ENCODE data around the gene ACAA1. TPM values are rescaled to one million over a fixed set of nuclear protein-coding genes. Genes with fewer than 3 reads are reported as not detected.

ACAA1 gene
- total and polyA plus RNA-seq, 9 of the 15 experiments (the other 6 are each of a cell fraction or from before 2014, with no cell fraction given): 4.0 to 88.9 (median 57.2) TPM

GRCh38 chr3:38128303-38128655 is 8.6 kb downstream of the ACAA1 start:
- Histone ChIP-seq H3K27me3 (ENCODE audit: control insufficient read depth in 2 of 2, insufficient read depth in 2 of 2, low read length in 2 of 2) (no peaks in the 10 kb centered on the region), H2AFZ (ENCODE audit: low read depth, low read length) (no peak overlapping the region), H3K9ac (ENCODE audit: insufficient read depth in 1 of 2, low read depth in 2 of 2, low read length in 2 of 2) (no peak overlapping the region), H3K27ac (ENCODE audit: extremely low read depth, low read depth, low read length) (no peak overlapping the region), H3K4me3 (no peak overlapping the region), H3K36me3 (ENCODE audit: control insufficient read depth, insufficient read depth, low read length) (peaks cover 96% of the 10 kb centered on the region), H3K4me2 (ENCODE audit: insufficient read depth, low read length) (no peak overlapping the region), H4K20me1 (replicated peaks; ENCODE audit: control insufficient read depth, insufficient read depth, low read length) (peaks cover 4% of the 10 kb centered on the region; the same call in 1 of the 2 replicates), H3K4me1 (replicated peaks in 1 of 2; ENCODE audit: control insufficient read depth in 2 of 2, insufficient read depth in 2 of 2, low read length in 2 of 2) (no peaks in the 10 kb centered on the region), H3K9me1 (ENCODE audit: control insufficient read depth, insufficient read depth, low read length) (no peaks in the 10 kb centered on the region), H3K9me3 (replicated peaks; ENCODE audit: control insufficient read depth, insufficient read depth, low read depth, low read length) (no peaks in the 10 kb centered on the region), H3K79me2 (ENCODE audit: control insufficient read depth, insufficient read depth, low read length) (no peaks in the 10 kb centered on the region)
- FAIRE-seq: no peak
- ATAC-seq: no peak
- intact Hi-C loops (cut with micrococcal nuclease) (no loop called here), in situ Hi-C loops (cut with MboI) (no loop called here)
- WGBS (ENCODE audit: insufficient coverage, low coverage, missing lambda C conversion rate): 100% methylated on average over 1 of the region's 1 CpG
- DNase-seq (ENCODE audit: extremely low read depth in 1 of 4, low spot score in 3 of 4): no peak
- ChIA-PET CTCF (ENCODE audit: low intra/inter-chr PET ratio) (no interaction called here), POLR2A (interaction anchor here (0.9 to 1.8 kb wide), 5 partner anchors 9 to 218 kb away, joined by 3 to 5 read pairs (median 3); partner anchors contain the start of genes ACAA1 and XYLB)
- no TSS peak for BruUV-seq (replicated peaks)
- TF ChIP-seq BHLHE40 (IDR thresholded peaks at IDR 0.05; ENCODE audit: low read length): no peak
- no peak for TF ChIP-seq ZNF512 (tag; IDR thresholded peaks at IDR 0.05)
- no peak for TF ChIP-seq CBX8 (IDR thresholded peaks at IDR 0.05; ENCODE audit: borderline replicate concordance, extremely low read depth, low read depth, low read length, poor library complexity, severe bottlenecking)
- no peak for TF ChIP-seq ARID2 (IDR thresholded peaks at IDR 0.05)
- TF ChIP-seq YBX1 (IDR thresholded peaks at IDR 0.05): no peak
- no peak for TF ChIP-seq CBX5 (IDR thresholded peaks at IDR 0.05; ENCODE audit: borderline replicate concordance, low read depth)
- no peak for TF ChIP-seq ZBTB1 (CRISPR knock-in tag; IDR thresholded peaks at IDR 0.05; ENCODE audit: borderline replicate concordance, low read depth)
- TF ChIP-seq ELF2 (CRISPR knock-in tag; IDR thresholded peaks at IDR 0.05): no peak
- TF ChIP-seq TAF15 (IDR thresholded peaks at IDR 0.05; ENCODE audit: low read depth, low read length): no peak
- TF ChIP-seq NFE2L1 (tag; IDR thresholded peaks at IDR 0.05; ENCODE audit: borderline replicate concordance, low read depth): no peak
- TF ChIP-seq CEBPB (tag; IDR thresholded peaks at IDR 0.05): no peak
- no peak for TF ChIP-seq CUX1 (CRISPR knock-in tag; IDR thresholded peaks at IDR 0.05)
- no peak for TF ChIP-seq MTA3 (IDR thresholded peaks at IDR 0.05; ENCODE audit: borderline replicate concordance)
- TF ChIP-seq ZNF143 (CRISPR knock-in tag; IDR thresholded peaks at IDR 0.05): no peak

Measured in K562 (cell line).